ENCODE data around the gene SARM1. TPM values are rescaled to one million over a fixed set of nuclear protein-coding genes. Genes with fewer than 3 reads are reported as not detected.

The SARM1 gene
- total and polyA plus RNA-seq, 2 donors (not counting 3 experiments of a cell fraction or from before 2014, with no cell fraction given): 5.6 to 7.0 TPM

DNA sequence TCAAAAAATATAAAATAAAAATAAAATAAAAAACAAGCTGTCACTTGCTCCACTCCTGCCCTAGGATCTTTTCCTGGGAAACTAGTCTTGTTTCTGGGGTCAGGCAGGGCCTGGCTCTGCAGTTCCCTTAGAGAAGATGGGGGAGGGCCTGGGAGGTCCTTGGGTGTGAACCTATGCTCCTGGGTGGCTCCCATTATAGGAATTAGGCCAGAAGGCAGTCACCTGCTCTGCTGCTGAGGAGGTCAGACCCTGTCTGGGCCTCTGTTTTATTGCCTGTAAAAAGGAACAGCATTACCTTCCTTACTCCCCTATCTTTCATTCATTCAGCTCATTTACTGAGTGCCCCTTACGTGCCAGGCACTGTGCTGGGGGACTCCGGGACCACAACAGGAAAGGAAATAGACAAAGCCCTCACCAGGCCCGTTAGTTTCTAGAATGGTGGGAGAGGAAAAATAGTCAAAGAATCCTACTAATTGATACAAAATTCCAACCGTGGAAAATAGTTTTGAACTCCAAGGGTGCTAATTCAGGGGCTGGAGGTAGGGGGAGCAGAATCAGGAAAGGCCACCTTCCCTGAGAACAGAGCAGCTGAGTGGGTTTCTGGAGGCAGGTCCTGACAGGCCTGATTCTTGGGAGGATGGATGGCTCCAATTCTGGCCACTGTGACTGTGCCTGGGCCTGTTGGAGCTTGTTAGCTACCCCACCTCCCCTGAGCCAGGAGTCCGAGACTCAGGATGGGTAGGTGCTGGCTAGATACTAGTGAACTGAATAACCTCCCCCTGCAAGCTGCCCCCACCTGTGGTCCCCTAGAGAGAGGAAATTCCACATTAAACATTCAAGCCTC is 35.9 kb downstream of the SARM1 start:
- dilution Hi-C loops (cut with MboI; ENCODE audit: extremely low pct_ligation_motif_present, low sequenced_read_pairs): no loop called here
- DNase-seq (ENCODE audit: low read depth, low spot score): no peak

More for the DNA sequence above, 35.9 kb downstream of the SARM1 start:
- POLR2A ChIA-PET: no interaction called here
- no peak for FAIRE-seq
- no peaks in the 10 kb centered on the region for H3K36me3 ChIP-seq (ENCODE audit: control insufficient read depth in 2 of 2, extremely low read depth in 1 of 2, insufficient read depth in 2 of 2, low read length in 2 of 2)
- no peak overlapping the region for H3K27ac ChIP-seq (ENCODE audit: insufficient read depth, low read depth, low read length)
- H3K9ac ChIP-seq (replicated peaks; ENCODE audit: extremely low read depth, insufficient read depth, low read length): no peak overlapping the region
- H3K79me2 ChIP-seq (ENCODE audit: control insufficient read depth, insufficient read depth, low read length): no peaks in the 10 kb centered on the region
- CTCF ChIA-PET: interaction anchor here (1.5 to 5.1 kb wide), 2 partner anchors 9 to 13 kb away, joined by 3 to 34 read pairs; no protein-coding TSS in a partner anchor
- no peaks in the 10 kb centered on the region for H3K9me1 ChIP-seq (replicated peaks; ENCODE audit: control insufficient read depth, extremely low read depth, insufficient read depth, low read length)
- H3K27me3 ChIP-seq (ENCODE audit: control insufficient read depth in 2 of 2, insufficient read depth in 2 of 2, low read length in 2 of 2): peaks cover 11 to 13% of the 10 kb centered on the region in 2 experiments
- no peak overlapping the region for H2AFZ ChIP-seq (ENCODE audit: low read depth, low read length)
- no peaks in the 10 kb centered on the region for H3K9me3 ChIP-seq (replicated peaks; ENCODE audit: control insufficient read depth, insufficient read depth, low read length)
- H3K4me3 ChIP-seq (replicated peaks in 1 of 3; ENCODE audit: insufficient read depth in 1 of 3, low read depth in 1 of 3, low read length in 3 of 3): no peak overlapping the region
- no peak overlapping the region for H3K4me2 ChIP-seq (ENCODE audit: insufficient read depth, low read length)
- intact Hi-C loops (cut with micrococcal nuclease): no loop called here
- BruUV-seq (replicated peaks): no TSS peak
- TF ChIP-seq POLR2A (IDR thresholded peaks at IDR 0.05; ENCODE audit: low read depth, low read length) (no peak), EZH2 (IDR thresholded peaks at IDR 0.05; ENCODE audit: borderline replicate concordance, low read depth, low read length, severe bottlenecking) (no peak), JUN (IDR thresholded peaks at IDR 0.05; ENCODE audit: borderline replicate concordance, insufficient read depth, insufficient read length, low read depth) (no peak), FOS (IDR thresholded peaks at IDR 0.05; ENCODE audit: borderline replicate concordance, insufficient read depth, low read length) (no peak), MYC (IDR thresholded peaks at IDR 0.05; ENCODE audit: low read depth, low read length) (no peak), GATA2 (IDR thresholded peaks at IDR 0.05; ENCODE audit: insufficient read depth, insufficient read length, low read depth, low read length) (no peak), POLR2AphosphoS5 (IDR thresholded peaks at IDR 0.05; ENCODE audit: insufficient read depth, low read depth, low read length) (no peak)
- TF ChIP-seq, protein P1, sequence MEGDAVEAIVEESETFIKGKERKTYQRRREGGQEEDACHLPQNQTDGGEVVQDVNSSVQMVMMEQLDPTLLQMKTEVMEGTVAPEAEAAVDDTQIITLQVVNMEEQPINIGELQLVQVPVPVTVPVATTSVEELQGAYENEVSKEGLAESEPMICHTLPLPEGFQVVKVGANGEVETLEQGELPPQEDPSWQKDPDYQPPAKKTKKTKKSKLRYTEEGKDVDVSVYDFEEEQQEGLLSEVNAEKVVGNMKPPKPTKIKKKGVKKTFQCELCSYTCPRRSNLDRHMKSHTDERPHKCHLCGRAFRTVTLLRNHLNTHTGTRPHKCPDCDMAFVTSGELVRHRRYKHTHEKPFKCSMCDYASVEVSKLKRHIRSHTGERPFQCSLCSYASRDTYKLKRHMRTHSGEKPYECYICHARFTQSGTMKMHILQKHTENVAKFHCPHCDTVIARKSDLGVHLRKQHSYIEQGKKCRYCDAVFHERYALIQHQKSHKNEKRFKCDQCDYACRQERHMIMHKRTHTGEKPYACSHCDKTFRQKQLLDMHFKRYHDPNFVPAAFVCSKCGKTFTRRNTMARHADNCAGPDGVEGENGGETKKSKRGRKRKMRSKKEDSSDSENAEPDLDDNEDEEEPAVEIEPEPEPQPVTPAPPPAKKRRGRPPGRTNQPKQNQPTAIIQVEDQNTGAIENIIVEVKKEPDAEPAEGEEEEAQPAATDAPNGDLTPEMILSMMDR (IDR thresholded peaks at IDR 0.05; ENCODE audit: extremely low read depth in 1 of 2, insufficient read depth in 1 of 2, low read depth in 1 of 2, low read length in 2 of 2): no peak
- TF ChIP-seq, protein P2, sequence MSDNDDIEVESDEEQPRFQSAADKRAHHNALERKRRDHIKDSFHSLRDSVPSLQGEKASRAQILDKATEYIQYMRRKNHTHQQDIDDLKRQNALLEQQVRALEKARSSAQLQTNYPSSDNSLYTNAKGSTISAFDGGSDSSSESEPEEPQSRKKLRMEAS (IDR thresholded peaks at IDR 0.05; ENCODE audit: insufficient read depth, insufficient read length): no peak
- peaks cover 5% of the 10 kb centered on the region for H3K4me1 ChIP-seq (ENCODE audit: control insufficient read depth, extremely low read depth, insufficient read depth, low read length)
- H4K20me1 ChIP-seq (replicated peaks; ENCODE audit: control insufficient read depth, extremely low read depth, insufficient read depth, low read length): no peaks in the 10 kb centered on the region
